ENCODE results near the gene PCDHA6.

PCDHA6 gene

GRCh38 chr5:140877262-140877581 lies 49.5 kb downstream of the PCDHA6 start:
- no peak for DNase-seq (ENCODE audit: extremely low spot score)
- no peak for TF ChIP-seq CTCF (IDR thresholded peaks at IDR 0.05; ENCODE audit: control extremely low read depth, extremely low read depth, low read depth, missing control alignments)
- POLR2A ChIA-PET: no interaction called here
- CTCF ChIA-PET: no interaction called here

All from GM10248 (cell line).